ENCODE data around the gene ATG9B.
A peak's percentile ranks its signal among the peaks of the same experiment; 100 is the strongest.

ATG9B gene

DNA sequence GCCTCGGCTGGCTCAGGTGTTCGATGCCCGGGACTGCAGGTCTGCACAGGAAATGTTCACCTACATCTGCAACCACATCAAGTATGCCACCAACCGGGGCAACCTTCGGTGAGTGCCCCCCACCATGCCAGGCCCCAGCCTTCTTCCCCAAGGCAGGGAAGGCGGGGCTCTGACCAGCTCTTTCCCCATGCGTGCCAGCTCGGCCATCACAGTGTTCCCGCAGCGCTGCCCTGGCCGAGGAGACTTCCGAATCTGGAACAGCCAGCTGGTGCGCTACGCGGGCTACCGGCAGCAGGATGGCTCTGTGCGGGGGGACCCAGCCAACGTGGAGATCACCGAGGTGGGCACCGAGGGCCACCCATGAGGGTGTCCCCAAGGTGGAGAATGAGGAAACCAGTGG, 26.0 kb downstream of the ATG9B start:
- DNase-seq = no peak

DNA sequence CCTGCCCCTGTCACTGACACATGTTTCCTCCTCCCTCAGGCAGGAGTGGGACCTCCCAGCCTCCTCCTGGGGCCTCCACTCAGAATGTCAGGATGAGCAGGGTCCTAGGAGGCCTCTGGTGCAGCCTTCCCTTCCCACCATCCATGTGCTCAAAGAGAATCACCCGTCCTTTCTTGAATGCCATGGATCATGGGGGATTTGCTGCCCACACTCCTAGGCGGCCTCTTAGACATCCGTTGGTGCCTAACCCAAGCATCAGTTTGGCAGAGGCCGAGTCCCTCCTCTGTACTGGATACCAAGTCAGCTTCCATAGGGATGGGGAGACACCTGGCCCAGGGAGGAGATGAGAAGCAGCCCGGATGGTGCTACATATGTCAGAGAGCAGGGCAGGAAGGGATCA, 26.5 kb downstream of the ATG9B start:
- no peak for DNase-seq

DNA sequence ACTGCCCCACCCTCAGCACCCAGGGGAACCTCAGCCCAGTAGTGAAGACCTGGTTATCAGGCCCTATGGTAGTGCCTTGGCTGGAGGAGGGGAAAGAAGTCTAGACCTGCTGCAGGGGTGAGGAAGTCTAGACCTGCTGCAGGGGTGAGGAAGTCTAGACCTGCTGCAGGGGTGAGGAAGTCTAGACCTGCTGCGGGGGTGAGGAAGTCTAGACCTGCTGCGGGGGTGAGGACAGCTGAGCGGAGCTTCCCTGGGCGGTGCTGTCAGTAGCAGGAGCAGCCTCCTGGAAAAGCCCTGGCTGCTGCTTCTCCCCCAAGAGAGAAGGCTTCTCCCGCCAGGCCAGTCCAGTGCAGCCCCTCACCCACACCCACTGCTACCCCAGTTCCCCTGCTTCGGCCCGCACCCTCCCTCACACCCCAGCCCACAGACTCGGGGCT, 27.2 kb downstream of the ATG9B start:
- no peak for DNase-seq

DNA sequence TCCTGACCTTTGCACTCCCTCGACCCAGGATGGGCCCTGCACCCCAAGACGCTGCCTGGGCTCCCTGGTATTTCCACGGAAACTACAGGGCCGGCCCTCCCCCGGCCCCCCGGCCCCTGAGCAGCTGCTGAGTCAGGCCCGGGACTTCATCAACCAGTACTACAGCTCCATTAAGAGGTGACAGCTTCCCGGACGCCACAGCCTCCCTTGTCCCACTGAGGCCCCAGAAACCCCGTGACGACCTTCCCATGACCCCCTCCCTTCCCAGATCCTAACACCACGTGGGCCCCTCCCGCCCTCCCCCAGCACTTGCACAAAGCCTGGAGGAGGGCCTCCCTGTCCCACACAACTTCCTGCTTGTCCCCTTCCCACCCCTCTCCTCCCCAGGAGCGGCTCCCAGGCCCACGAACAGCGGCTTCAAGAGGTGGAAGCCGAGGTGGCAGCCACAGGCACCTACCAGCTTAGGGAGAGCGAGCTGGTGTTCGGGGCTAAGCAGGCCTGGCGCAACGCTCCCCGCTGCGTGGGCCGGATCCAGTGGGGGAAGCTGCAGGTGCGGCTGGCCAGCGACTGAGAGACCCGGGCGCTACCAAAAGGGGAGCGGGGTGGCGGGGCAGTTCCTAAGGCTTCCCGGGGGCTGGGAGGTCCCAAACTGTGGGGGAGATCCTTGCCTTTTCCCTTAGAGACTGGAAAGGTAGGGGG, 27.8 kb downstream of the ATG9B start:
- DNase-seq = no peak

DNA sequence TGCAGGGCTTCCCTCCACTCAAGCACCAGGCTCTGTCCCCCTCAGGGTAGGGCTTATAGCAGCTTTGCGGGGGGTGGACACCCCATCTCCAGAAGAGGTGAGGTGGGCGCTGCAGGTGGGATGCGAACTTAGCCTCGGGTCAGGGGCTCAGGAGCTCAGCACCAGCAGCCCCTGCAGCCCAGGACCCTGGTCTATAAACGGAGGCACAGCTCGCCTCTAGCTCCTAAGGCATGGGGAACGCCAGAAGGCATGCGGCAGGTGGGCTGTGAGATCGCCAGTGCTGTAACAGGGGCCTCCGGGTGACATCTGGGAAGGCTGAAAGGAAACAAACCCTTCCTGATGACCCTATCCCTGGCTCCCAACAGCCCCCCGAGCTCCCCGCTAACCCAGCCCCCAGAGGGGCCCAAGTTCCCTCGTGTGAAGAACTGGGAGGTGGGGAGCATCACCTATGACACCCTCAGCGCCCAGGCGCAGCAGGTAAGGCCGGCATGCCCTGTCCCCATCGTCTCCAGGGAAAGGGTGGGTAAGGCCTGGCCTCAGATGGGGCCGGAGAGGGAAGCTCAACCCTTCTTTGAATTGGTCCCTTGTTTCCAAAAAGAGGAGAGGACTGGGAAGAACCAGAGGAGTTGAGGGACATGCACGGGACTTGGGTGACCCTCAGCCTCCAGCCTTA, 29.3 kb downstream of the ATG9B start:
- no peak for DNase-seq

DNA sequence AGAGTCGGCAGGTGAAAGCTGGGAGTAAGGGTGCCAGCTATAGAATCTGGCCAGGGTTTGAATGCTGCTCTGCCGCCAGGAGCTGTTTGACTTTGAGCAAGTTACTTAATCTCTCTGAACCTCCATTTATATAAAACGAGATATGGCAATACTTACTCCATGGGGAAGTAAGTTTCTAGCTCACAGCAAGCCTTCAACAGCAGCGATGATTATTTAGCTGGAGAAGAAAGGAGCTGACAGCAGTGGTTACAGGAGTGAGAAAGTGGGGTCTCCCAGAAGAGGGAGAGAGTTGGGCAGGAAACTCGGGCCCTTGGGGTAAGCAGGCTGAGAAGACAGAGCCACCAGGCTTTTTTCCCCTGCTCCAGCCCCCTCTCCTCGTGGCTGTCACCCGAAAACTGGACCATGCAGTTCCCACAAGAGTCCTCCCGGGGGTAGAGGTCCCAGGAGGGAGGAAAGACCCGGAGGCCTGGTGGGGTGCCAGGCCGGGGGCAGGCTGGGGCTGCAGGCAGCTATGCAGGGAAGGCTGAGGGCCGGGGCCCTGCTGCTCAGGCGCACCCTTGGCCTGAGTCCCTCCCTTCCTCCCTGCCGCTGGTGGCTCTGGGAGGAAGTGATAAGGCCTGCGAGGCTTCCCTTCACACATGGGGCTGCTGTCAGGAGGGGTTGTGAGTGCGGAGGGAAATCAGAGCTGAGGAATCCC, 30.0 kb downstream of the ATG9B start:
- no peak for DNase-seq

DNA sequence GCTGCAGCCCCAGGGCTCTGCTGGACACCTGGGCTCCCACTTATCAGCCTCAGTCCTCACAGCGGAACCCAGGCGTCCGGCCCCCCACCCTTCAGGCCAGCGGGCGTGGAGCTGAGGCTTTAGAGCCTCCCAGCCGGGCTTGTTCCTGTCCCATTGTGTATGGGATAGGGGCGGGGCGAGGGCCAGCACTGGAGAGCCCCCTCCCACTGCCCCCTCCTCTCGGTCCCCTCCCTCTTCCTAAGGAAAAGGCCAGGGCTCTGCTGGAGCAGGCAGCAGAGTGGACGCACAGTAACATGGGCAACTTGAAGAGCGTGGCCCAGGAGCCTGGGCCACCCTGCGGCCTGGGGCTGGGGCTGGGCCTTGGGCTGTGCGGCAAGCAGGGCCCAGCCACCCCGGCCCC, 30.8 kb downstream of the ATG9B start:
- DNase-seq = no peak

DNA sequence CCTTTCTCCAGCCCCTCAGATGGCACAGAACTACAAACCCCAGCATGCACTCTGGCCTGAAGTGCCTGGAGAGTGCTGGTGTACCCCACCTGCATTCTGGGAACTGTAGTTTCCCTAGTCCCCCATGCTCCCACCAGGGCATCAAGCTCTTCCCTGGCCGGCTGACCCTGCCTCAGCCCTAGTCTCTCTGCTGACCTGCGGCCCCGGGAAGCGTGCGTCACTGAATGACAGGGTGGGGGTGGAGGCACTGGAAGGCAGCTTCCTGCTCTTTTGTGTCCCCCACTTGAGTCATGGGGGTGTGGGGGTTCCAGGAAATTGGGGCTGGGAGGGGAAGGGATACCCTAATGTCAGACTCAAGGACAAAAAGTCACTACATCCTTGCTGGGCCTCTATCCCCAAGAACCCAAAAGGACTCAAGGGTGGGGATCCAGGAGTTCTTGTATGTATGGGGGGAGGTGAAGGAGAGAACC, 31.4 kb downstream of the ATG9B start:
- DNase-seq = no peak

DNA sequence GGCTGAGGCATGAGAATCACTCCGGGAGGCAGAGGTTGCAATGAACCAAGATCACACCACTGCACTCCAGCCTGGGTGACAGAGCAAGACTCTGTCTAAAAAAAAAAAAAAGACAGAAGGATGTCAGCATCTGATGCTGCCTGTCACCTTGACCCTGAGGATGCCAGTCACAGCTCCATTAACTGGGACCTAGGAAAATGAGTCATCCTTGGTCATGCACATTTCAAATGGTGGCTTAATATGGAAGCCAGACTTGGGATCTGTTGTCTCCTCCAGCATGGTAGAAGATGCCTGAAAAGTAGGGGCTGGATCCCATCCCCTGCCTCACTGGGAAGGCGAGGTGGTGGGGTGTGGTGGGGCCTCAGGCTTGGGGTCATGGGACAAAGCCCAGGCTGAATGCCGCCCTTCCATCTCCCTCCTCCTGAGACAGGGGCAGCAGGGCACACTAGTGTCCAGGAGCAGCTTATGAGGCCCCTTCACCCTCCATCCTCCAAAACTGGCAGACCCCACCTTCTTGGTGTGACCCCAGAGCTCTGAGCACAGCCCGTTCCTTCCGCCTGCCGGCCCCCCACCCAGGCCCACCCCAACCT, 32.1 kb downstream of the ATG9B start:
- DNase-seq = no peak

DNA sequence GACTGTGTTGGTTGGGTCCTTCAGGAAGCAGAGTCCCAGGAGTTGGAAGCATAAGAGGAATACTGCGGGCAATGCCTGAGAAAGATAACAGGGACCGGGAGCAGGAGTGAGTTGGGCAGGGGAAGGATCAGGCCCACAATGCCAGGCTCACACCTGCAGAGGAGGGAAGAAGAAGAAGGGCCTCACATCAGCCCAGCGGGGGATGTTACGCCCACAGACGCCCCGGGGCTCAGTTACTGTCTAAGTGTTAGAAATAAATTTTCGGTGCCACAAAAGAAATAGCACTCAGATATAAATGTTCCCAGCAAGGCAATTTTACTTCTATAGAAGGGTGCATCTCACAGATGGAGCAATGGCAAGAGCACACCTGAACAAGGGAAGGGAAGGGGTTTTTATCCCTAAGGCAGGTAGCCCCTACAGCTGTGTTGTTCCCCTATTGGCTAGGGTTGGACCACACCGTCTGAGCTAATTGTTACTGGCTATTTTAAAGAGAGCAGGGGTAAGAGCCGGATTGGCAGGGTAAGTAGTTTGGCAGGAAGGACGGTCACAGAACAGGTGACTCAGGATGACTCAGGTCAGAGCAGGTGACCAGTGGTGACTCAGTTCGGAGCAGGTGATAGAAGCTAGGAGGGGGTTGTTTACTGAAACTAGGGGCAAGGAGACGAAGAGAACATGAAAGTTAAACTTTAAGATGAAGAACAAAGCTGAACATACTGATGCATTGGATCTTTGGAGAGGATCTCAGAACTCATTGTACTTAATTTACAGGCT, 33.7 kb downstream of the ATG9B start, which contains the start of gene NOS3:
Gene NOS3, plus strand, starts transcription at position 602 of the 771 bp plus-strand sequence. CDS start 2,787 bp downstream, outside the sequence.
- no peak for DNase-seq

DNA sequence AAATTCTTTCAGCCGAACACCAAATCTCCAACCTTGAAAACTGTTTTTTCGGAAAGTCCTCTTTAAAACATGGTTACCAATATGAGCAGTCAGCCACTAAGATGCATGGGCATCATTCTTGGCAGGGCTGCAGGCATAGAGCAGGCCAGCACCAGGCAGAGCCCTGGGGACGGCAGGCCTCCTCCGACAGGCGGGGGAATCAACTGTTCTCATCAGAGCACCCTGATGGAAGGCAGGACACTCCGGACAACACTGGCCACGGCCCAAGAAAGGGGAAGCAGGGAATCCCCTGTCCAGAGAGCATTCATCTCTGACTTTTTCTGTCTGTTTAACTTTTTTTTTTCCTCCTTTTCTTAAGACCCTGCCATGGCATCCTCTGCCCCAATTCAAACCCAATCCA, 34.8 kb downstream of the ATG9B start:
- DNase-seq = peak; percentile 17

DNA sequence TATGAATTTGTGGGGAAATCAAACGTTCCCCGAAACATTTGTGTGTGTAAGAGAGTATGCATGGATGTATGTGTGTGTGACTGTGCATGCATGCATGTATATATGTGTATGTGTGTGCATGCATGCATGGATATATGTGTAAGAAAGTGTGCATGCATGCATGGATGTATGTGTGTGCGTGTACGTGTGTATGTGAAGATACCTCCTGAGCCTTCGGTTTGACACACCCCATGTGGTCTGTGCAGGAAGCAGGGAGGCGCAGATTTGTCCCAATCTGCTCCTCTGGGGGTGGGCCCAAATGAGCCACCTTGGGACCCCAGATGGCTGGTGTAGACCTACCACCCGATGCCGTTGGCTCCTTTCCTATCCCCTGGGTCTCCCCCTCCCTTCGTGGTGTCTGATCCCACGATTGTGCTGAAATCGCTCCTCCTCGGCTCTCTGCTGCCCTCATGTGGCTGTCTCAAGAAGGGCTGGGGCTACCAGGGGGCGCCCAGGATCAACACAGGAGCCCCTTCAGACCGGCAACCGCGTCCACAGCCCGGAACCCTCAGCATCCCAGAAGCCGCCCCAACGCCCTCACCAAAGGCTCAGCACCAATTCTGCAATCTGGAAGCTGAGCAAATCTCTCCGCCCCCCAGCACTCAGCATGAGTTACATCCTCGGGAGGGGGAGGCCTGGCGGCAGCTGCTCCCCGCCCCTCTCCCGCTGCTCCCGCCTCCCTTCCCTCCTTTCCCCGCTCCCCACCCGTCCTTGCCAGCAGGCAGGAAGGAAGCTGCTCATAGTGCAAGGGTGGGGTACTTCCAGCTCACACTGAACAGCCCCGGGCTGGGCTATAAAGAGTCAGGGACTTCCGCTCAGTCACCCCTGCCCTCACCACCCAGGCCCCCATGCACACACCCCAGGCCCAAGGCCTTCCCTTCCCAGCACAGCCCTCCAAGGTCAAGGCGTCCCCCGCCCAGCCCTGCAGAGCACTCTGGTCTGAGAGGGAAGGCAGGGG, 35.8 kb downstream of the ATG9B start:
- DNase-seq = peak; percentile 79

DNA sequence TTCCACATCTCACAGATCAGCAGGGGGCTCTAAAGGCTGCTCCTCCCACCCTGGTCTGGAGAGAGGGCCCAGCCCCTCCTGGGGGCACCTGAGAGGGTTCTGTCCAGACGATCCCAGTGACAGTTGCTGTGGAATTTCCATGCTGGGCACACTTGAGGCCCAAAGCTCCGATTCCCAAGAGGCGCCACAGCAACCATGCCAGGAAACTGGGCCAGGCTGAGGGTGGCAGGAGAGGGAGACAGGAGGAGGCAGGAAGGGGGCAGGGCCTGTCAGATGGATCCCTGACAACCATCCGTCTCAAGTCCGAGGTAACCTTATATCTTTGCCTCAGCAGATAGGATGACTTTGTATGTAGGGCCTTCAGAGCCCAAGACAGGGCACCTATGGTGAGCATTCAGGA, 37.7 kb downstream of the ATG9B start:
- peak; percentile 15 for DNase-seq

DNA sequence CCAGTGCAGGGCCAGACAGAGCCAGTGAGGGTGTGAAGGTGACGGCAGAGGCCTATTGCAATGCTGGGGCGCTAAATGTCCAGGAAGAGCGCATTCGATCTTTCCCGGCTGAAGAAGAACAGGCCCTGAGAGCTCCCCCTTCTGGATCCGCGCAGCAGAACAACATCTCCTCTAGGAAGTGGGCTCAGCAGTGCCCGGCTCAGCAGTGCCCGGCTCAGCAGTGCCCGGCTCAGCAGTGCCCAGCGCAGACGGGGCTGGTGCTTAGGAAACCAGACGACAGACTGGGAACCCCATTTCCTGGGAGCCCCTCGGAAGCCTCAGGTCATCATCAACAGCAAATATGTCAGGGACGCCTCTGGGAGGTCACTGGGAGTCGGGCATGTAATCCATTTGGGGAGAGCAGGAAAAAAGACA, 38.2 kb downstream of the ATG9B start:
- peak; percentile 68 for DNase-seq

DNA sequence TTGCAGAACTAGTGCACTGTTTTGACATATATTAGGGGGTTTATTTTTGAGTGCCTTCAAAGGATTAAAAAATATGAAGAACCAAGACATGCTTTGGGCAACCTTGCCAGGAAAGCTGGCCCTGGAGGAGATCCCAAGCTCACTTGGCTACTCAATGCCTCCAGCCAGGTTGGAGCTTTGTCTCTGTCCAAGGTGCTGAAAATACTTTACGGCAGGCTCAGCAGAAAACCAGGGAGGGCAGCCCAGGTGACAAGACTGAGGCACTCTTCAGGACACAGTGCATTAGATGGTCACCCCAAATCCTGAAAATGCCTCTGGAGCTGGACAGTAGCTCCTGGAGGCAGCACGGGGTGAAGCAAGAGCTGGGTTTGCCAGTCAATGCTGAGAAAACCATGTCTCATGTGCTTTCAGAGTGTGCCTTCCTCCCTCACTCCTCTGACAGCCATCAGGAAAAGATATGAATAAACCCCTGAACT, 40.4 kb downstream of the ATG9B start:
- no peak for DNase-seq

DNA sequence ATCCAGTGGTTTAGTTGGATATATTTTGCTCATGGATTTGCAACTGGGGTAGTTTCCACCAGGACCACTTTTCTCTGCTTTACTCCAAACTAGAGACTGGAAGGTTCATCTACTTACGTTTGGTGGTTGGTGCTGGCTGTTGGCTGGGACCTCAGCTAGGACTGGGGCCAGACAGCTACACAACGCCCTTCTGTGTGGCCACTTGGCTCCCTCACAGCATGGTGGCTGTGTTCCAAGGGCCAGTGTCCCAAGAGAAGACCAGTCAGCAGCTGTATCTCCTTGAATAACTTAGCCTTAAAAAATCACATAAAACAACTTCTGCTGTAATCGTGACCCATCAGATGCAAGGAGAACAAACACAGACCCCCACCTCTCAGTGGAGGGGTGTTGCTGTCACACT, 41.9 kb downstream of the ATG9B start:
- DNase-seq = no peak

DNA sequence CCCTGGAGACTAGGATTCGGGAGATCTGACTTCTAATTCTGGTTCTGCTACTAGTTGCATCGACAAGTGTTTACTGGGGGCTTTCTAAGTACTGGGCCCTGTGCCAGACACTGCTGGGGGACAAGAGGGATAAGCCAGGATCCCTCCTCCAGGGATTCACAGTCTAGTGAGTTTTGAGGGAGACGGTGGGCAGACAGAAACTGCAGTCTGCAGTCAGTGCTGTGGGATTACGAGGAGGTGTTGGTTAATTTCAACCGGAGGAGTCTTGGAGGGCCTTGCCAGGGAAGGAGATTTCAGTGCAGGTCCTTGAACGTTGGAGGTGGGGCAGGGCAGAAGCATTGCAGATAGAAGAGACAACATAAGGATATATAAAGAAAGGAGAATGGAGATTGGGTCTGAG, 42.6 kb downstream of the ATG9B start:
- DNase-seq = no peak

DNA sequence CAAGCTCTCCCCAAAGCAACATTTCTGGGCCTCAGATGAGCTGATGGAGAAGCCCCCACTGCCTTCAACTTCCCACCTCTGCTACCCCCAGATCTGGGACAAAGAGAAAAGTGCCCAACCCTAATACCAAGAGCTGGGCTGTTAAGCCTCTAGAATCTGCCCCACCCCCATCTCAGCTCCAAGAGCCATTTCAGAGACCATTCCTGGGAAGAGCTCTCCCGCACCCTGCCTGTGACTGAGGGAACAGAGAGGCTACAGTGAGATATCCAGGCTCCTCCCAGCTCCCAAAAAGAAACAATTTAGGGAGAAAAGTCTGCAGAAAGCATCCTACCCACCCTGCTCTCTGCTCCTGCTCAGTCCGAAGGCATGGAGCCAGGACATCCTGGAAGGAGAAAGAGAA, 43.6 kb downstream of the ATG9B start:
- DNase-seq = no peak

DNA sequence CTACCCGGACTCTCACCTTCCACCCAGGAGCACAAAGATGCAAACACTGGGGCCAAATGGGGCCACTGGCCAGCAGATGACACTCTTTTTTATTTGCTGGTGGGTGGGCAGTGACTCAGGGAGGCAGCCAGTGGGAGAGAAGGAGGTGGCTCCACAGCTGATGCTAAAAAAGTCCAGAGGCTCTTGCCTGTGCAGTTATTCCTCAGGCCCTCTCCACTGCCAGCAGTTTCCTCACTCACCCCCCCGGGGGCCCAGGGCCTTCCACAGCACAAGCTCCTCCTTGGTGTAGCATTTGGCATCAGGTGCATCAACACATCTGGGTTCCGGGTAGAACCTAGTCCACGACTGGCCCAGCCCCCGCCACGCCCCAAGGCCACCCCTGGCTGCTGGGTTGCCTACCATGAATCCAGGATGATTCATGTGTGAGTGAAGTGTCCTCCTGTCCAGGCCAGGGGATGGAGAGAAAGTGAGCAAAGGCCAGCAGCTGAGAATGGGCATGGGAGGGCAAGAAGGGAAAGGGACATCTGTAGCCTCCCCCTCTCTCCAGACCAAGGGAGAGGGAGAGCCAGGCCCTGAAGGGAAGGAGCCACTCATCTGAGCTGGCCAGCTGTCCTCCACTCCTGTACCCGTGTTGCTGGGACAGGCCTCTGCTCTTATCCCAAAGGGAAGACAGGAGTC, 44.4 kb downstream of the ATG9B start:
- DNase-seq = no peak

DNA sequence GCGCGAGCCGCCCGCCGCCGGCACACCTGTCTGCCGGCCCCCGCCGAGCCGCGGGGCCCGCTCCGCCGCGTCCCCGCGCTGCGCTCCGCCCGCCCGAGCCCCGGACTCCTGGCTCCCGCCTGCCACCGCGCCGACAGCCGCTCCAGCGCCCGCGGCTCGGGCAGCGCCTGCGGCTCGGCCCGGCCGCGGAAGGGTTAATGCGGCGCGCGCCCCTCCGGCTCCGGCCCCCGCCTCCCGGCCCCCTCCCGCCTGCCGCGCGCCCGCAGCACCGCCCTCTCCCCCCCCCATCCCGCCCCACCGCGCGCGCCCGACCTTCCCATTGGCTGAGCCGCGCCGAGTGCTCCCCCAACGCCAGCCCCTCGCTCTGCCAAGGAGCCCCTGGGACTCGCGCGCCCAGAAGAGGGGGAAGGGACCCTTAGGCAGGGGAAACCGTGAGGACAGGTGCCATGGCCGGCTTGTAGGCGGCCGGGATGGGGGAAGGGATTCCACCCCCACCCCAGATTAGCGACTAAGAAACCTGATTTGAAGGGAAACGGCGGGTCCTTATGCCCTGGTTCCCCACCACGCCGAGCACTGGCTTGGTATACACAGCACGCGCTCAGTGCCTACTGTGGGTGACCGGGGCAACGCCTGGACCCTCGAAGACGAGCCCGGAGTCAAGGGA, 46.0 kb downstream of the ATG9B start, which contains the start of gene KCNH2:
Gene KCNH2, minus strand, starts transcription at position 196 of the 664 bp plus-strand sequence. CDS start 408 bp downstream, outside the sequence.
- peak; percentile 79 for DNase-seq
